ENCODE measurements around the gene CFAP45.

DNA sequence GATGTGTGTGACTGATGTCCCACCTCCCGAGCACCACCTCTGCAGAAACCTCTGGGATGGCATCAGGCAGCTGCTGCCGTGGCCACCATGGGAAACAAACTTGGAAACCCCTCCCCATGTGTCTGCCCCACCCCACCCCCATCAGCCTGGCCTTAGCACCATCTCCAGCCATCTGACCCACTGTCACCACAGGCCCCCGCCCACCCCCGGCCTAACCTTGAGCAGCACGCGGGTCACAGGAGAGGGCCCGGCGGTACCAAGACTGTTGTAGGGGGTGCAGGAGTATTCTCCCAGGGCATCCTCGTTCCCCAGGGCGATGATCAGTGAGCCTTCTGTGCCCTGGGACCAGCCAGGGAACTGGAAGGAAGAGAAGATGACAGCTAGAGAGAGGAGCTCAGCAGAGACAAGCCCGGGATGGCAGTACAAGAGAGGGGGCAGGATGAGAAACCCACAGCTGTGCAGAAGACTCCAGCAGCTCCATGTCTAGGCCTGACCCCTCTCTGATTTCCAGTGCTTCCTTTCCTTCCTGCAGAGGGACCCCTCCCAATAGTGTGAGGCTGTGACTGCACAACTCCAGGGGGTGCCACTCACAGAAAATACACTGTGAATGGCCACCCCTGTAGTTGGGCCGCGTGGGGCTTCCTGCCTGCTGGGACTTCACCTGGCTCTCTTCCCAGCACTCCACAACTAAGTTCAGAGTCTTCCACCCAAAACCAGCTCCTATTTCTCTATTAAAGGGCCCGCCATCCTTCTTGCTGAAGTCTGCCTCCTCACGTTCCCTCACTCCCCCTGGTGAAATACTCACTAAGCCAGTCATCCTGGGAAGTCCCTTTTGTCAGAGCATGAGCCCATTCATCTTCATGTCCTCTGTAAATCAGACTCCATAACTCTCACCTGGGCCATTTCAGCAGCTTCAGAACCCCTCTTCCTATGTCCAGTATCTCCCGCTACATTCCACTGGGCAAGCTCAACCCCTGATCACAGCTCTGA is 32.6 kb upstream of the CFAP45 start:
- TF ChIP-seq, protein P1, sequence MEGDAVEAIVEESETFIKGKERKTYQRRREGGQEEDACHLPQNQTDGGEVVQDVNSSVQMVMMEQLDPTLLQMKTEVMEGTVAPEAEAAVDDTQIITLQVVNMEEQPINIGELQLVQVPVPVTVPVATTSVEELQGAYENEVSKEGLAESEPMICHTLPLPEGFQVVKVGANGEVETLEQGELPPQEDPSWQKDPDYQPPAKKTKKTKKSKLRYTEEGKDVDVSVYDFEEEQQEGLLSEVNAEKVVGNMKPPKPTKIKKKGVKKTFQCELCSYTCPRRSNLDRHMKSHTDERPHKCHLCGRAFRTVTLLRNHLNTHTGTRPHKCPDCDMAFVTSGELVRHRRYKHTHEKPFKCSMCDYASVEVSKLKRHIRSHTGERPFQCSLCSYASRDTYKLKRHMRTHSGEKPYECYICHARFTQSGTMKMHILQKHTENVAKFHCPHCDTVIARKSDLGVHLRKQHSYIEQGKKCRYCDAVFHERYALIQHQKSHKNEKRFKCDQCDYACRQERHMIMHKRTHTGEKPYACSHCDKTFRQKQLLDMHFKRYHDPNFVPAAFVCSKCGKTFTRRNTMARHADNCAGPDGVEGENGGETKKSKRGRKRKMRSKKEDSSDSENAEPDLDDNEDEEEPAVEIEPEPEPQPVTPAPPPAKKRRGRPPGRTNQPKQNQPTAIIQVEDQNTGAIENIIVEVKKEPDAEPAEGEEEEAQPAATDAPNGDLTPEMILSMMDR (IDR thresholded peaks at IDR 0.05), result no peak
- TF ChIP-seq, protein P2, sequence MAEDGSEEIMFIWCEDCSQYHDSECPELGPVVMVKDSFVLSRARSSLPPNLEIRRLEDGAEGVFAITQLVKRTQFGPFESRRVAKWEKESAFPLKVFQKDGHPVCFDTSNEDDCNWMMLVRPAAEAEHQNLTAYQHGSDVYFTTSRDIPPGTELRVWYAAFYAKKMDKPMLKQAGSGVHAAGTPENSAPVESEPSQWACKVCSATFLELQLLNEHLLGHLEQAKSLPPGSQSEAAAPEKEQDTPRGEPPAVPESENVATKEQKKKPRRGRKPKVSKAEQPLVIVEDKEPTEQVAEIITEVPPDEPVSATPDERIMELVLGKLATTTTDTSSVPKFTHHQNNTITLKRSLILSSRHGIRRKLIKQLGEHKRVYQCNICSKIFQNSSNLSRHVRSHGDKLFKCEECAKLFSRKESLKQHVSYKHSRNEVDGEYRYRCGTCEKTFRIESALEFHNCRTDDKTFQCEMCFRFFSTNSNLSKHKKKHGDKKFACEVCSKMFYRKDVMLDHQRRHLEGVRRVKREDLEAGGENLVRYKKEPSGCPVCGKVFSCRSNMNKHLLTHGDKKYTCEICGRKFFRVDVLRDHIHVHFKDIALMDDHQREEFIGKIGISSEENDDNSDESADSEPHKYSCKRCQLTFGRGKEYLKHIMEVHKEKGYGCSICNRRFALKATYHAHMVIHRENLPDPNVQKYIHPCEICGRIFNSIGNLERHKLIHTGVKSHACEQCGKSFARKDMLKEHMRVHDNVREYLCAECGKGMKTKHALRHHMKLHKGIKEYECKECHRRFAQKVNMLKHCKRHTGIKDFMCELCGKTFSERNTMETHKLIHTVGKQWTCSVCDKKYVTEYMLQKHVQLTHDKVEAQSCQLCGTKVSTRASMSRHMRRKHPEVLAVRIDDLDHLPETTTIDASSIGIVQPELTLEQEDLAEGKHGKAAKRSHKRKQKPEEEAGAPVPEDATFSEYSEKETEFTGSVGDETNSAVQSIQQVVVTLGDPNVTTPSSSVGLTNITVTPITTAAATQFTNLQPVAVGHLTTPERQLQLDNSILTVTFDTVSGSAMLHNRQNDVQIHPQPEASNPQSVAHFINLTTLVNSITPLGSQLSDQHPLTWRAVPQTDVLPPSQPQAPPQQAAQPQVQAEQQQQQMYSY (CRISPR knock-in tag; IDR thresholded peaks at IDR 0.05), result no peak
- TF ChIP-seq, protein P3, sequence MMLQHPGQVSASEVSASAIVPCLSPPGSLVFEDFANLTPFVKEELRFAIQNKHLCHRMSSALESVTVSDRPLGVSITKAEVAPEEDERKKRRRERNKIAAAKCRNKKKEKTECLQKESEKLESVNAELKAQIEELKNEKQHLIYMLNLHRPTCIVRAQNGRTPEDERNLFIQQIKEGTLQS (CRISPR knock-in tag; conservative IDR thresholded peaks at IDR 0.05), result no peak
- TF ChIP-seq, protein P4, sequence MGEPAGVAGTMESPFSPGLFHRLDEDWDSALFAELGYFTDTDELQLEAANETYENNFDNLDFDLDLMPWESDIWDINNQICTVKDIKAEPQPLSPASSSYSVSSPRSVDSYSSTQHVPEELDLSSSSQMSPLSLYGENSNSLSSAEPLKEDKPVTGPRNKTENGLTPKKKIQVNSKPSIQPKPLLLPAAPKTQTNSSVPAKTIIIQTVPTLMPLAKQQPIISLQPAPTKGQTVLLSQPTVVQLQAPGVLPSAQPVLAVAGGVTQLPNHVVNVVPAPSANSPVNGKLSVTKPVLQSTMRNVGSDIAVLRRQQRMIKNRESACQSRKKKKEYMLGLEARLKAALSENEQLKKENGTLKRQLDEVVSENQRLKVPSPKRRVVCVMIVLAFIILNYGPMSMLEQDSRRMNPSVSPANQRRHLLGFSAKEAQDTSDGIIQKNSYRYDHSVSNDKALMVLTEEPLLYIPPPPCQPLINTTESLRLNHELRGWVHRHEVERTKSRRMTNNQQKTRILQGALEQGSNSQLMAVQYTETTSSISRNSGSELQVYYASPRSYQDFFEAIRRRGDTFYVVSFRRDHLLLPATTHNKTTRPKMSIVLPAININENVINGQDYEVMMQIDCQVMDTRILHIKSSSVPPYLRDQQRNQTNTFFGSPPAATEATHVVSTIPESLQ (CRISPR knock-in tag; IDR thresholded peaks at IDR 0.05), result no peak
- TF ChIP-seq, protein P5, sequence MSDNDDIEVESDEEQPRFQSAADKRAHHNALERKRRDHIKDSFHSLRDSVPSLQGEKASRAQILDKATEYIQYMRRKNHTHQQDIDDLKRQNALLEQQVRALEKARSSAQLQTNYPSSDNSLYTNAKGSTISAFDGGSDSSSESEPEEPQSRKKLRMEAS (CRISPR knock-in tag; IDR thresholded peaks at IDR 0.05), result no peak
- TF ChIP-seq, protein P6, sequence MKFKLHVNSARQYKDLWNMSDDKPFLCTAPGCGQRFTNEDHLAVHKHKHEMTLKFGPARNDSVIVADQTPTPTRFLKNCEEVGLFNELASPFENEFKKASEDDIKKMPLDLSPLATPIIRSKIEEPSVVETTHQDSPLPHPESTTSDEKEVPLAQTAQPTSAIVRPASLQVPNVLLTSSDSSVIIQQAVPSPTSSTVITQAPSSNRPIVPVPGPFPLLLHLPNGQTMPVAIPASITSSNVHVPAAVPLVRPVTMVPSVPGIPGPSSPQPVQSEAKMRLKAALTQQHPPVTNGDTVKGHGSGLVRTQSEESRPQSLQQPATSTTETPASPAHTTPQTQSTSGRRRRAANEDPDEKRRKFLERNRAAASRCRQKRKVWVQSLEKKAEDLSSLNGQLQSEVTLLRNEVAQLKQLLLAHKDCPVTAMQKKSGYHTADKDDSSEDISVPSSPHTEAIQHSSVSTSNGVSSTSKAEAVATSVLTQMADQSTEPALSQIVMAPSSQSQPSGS (CRISPR knock-in tag; IDR thresholded peaks at IDR 0.05; ENCODE audit: borderline replicate concordance, low read depth), result no peak
- TF ChIP-seq ZNF263 (CRISPR knock-in tag; IDR thresholded peaks at IDR 0.05; ENCODE audit: low read depth) (no peak), JUN (CRISPR knock-in tag; IDR thresholded peaks at IDR 0.05) (no peak), ZNF671 (CRISPR knock-in tag; IDR thresholded peaks at IDR 0.05) (no peak)
